ENCODE data around the gene PSMC3.
A peak's percentile ranks its signal among the peaks of the same experiment; 100 is the strongest.

The PSMC3 gene

DNA sequence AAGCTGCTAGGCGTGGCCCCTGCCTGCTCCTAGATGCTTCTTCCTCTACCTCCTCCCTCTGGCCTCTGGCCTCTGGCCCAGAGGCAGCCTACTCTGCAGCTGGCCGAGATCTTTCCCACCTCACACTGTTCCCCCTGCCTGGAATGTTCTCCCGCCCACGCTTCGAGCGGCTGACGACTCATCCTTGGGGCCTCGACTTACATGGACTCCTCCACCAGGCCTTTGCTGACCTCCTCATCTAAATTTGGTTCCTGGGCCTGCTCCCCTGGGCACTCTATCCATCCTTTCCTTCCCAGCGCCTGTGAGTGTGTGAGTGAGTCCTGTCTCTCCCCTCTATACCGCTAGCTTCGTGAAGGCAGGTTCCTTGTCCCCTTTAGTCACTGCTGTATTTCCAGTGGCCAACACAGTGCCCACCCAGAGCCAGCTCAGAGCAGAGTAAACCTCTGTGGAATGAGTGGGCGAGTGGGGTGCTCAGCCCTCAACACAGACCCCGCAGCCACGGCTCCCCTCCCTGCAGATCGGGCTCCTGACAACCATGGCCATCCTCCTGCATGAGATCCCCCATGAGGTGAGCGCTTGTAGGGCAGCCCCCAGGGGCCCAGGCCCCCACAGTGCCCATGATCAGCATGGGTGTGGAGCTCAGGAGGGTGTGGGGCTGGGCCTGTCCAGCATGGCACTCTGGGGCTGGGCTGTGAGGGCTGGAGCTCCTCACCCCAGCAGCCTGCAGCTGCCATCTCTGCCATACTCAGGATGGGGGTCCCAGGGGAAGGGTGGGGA lies 12.1 kb downstream of the PSMC3 start:
- no peak for DNase-seq (ENCODE audit: extremely low read depth in 1 of 2, low read depth in 1 of 2)

GRCh38 chr11:47413351-47413750 lies 12.9 kb downstream of the PSMC3 start:
- DNase-seq (ENCODE audit: extremely low read depth in 1 of 2, low read depth in 1 of 2): no peak

DNA sequence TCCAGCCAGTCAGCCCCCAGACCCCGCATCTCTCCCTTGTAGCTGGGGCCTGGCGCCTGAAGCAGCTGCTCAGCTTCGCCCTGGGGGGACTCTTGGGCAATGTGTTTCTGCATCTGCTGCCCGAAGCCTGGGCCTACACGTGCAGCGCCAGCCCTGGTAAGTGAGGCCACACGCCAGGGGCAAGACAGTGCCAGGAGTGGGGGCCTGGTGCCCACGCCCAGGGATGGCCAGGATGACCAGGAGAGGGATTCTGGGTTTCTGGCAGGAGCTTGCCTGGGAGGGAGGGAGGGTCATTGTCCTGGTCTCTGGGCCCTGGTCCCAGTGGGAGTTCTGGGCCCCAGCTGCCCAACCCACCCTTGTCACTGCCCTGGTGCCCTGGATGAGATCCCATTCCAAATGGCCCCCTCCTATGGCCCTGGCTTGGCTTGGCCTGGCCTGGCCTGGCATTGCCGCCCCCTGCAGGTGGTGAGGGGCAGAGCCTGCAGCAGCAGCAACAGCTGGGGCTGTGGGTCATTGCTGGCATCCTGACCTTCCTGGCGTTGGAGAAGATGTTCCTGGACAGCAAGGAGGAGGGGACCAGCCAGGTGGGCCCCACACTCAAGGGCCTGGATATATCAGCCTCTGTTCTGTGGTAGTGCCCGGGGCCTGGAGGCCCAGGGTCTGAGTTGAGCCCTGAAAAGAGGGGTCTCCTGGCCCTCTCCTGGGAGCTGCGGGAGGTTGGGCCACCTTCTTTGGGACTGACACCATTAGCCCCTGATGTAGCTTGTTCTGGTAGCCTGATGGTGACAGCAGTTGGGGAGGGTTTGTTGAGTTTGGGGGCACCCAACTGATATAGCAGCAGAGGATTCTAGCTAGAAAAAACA lies 14.1 kb downstream of the PSMC3 start:
- peak in 1 of 2 donors; percentile 43 for DNase-seq (ENCODE audit: extremely low read depth in 1 of 2, low read depth in 1 of 2)

DNA sequence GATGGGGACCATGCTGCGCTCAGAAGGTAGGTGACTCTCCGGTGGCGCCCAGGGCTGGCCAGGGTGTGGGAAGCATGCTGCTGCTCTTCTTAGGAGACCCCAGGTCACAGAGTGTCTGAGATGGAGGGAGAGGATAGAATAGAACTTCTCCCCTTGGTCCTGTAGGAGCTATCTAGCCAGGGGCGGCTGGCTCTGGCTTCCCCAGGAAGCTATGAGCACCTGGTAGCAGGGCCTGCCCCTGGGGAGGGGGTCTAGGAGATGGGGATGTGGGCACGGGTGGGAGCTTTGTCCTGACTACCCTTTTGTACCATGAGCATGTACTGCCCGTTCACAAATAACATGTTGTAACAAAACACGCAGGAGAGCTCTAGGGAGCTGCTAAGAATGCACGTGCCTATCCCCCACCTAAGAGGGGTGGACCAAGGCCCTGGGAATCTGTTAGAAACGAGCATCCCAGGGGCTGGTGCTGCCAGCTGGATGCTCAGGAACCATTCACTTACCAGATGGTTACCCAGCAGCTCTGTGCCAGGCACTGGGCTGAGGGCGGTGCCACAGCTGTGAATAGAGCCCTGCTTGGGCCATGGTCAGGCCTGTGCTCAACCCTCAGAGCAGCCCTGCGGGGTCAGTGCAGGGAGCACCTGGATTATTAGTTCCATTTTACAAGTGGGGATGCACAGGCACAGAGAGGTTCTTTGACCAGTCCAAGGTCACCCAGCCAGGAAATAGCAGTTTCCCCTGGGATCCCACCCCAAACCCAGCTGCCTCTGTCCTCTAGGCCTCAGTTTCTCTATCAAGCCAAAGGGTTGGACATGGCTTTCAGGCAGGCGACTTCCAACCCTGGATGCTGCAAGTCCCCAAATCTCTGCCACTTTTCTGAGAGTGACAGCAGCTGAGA lies 15.6 kb downstream of the PSMC3 start:
- no peak for DNase-seq (ENCODE audit: extremely low read depth in 1 of 2, low read depth in 1 of 2)

DNA sequence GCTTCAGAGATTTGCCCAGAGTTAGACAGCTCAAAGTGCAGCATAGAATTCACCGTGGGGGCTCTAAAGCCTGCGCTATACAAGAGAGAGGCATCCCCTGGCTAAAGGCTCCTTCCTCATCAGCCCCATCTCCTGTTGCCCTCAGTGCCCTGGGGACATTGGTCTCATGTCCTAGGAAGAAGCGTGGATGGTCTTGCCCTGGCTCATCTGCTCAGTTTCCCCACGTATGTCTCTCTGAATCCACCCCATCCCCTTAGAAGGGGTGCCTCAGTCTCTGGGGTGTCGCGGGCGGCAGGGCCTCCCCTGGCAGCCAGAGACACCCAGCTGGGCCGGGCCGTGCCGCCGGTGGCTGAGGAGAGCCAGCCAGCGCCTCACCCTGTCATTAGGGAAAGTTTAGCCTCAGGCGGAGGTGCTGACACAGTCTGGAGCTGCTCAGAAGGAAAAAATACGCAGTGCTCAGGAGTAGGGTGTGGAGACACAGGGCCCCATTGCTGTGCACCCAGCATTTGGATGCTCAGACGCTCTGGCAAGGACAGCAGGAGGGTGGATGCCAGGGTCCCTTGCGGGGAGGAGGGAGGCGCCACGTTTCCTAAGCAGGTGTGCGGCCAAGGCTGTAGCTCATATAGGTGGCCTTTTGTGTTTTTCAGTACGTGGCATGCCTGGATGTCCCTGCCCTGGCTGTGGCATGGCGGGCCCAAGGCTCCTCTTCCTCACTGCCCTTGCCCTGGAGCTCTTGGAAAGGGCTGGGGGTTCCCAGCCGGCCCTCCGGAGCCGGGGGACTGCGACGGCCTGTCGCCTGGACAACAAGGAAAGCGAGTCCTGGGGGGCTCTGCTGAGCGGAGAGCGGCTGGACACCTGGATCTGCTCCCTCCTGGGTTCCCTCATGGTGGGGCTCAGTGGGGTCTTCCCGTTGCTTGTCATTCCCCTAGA lies 16.5 kb downstream of the PSMC3 start:
- no peak for DNase-seq (ENCODE audit: extremely low read depth in 1 of 2, low read depth in 1 of 2)

- DNase-seq (ENCODE audit: extremely low read depth in 1 of 2, low read depth in 1 of 2): no peak
Observed at GRCh38 chr11:47408598-47409439, 17.4 kb downstream of the PSMC3 start.

GRCh38 chr11:47407746-47408590 lies 18.3 kb downstream of the PSMC3 start, which contains the start of gene SLC39A13:
TSS of gene SLC39A13 (plus strand) at chr11:47408590. CDS start at chr11:47410095, 1,505 bp downstream.
- peak; percentile 73 to 91 for DNase-seq (ENCODE audit: extremely low read depth in 1 of 2, low read depth in 1 of 2)

DNA sequence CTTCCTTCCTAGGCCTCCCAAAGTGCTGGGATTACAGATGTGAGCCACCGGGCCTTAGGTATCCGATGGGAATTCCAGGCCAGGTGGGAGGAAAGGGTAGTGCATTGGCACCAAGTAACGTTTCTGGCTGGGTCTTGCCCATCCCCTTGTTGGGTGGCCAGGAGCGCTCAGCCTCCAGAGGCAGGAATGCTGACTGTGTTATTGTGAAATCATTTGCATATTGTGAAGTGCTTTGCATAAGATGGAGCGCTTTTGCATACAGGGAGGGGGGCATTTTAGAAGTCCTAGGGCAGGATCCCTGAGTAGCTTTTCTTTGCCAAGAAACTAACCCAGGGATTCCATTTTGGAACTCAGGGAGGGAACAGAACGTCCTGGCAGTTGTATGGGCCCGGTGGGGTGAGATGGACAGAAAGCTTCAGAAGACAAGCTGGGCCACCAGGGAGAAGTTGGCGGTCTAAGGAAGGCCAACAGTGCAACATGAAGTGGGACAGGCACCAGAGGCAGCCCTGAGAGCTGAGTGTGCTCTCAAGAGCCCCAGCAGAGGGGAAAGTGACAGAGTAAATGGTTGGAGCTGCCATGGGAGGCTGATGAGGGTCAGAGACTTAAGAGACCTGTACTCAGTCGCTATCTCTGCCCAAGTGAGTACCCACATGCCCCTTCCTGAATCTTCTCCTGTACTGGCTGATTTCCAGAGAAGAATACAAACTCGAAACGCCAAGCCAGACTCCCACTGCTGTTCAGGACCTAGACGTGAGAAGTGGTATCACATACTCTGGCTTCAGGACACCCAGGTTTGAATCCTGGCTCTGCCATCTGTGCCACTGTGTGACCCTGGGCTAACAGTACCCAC lies 19.1 kb downstream of the PSMC3 start:
- no peak for DNase-seq (ENCODE audit: extremely low read depth in 1 of 2, low read depth in 1 of 2)

- DNase-seq (ENCODE audit: extremely low read depth in 1 of 2, low read depth in 1 of 2): no peak
Observed at GRCh38 chr11:47403571-47403970, 22.7 kb downstream of the PSMC3 start.

DNA sequence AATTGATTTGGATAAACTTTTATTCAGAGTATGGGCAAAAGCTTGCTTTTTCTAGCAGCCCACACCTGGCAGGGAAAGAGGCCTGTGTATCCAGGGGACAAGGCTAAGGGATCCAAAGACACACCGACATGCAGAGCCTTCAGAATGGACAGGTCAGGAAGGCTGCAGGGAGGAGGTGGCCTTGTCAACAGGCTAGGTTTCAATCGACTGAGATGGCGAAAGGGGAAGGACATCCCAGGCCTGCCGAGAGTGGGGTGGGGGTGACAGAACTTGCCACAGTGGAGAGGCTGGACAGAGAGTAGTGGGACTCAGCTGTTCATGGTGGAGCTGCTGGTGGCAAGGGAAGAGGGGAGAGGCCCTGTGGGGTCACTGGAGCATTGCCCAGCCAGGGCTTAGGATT lies 23.1 kb downstream of the PSMC3 start:
- no peak for DNase-seq (ENCODE audit: extremely low read depth in 1 of 2, low read depth in 1 of 2)

GRCh38 chr11:47400768-47401279 lies 25.4 kb downstream of the PSMC3 start:
- DNase-seq (ENCODE audit: extremely low read depth in 1 of 2, low read depth in 1 of 2): no peak

DNA sequence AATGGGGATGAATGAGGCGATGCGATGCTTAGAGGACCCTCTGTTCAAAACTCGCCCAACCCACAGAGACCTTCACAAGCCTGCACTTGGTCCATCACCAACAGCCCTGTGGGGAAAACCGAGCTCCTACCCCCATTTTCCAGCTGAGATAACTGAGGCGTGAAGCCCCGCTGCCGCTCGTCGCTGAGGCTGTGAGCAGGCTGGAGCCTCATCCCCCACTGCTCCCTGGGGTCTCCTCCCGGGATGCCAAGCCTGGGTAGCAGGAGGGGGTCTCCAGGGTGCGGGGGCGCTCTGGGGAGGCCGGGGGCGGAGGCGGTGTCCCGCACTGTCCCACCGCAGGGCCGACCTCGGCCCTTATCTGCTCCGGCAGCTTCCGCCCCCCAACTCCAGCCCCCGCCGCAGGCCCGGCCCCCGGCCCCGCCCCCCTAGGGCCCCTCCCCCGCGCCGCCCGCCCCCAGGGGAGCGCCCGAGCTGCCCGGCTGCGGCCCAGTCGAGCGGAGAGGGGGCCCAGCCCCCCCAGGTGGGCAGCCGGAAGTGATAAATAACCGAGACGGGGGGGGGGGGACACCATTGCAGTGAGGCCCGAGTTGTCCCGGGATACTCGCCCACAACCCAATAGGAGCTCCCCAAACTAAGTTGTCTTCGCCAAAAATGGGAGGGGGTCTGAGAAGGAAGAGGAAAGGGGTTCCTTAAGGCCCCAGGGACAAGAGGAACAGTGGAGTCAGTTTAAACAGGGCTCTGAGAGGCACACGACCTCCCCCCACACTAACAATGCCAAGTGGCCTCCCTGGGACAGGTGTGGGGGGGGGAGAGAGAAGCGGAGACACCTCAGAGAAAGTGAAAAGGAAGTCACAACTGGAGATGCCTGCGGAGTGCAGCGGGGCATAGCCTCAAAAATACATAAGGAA lies 26.1 kb downstream of the PSMC3 start:
- DNase-seq (ENCODE audit: extremely low read depth in 1 of 2, low read depth in 1 of 2): peak in 1 of 2 donors; percentile 20

- no peak for DNase-seq (ENCODE audit: extremely low read depth in 1 of 2, low read depth in 1 of 2)
Observed at GRCh38 chr11:47398551-47398950, 27.7 kb downstream of the PSMC3 start.

- no peak for DNase-seq (ENCODE audit: extremely low read depth in 1 of 2, low read depth in 1 of 2)
Observed at GRCh38 chr11:47398011-47398410, 28.2 kb downstream of the PSMC3 start.

DNA sequence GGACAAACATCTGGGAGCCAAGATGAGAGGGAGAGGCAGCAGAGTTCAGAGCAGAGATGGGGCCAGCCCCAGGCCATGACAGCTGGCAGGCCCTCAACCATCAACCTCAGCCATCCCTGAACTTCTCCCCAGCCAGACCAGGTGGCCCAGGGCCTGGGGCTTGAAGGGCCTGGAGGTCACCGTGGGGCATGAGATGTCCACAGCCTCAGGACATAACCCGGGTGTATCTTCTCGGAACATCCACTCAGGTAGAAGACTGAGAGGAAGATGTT lies 30.3 kb downstream of the PSMC3 start:
- DNase-seq (ENCODE audit: extremely low read depth in 1 of 2, low read depth in 1 of 2): no peak

Data from activated CD8-positive, alpha-beta memory T cell treated with anti-CD3 and anti-CD28 coated beads for 1 hour (primary cell).